EH (cell line): ENCODE results near the gene PPP1R13L.
"Not testable (repeated sequence)": the region's sequence is repeated elsewhere in the genome, so short reads cannot be mapped to it uniquely, and the experiment has no call there.

Experiments
- DNase-seq: peaks from one replicate; pipeline ENCODE4 v3.0.0-alpha.2; 2015; ENCODE audit warnings: low read depth

The PPP1R13L gene

GRCh38 chr19:45346449-45346848 lies 58.4 kb downstream of the PPP1R13L start:
- no peak for DNase-seq

DNA sequence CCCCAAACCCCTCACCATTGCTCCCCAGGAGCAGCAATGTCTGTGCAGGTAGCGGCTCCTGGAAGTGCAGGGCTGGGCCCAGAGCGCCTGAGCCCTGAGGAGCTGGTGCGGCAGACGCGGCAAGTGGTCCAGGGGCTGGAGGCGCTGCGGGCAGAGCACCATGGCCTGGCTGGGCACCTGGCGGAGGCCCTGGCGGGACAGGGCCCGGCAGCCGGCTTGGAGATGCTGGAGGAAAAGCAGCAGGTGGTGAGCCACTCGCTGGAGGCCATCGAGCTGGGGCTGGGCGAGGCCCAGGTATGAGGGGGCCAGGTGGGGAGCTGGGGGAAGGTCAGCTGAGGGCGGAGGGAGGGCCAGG lies 59.4 kb downstream of the PPP1R13L start:
- DNase-seq = no peak

DNA sequence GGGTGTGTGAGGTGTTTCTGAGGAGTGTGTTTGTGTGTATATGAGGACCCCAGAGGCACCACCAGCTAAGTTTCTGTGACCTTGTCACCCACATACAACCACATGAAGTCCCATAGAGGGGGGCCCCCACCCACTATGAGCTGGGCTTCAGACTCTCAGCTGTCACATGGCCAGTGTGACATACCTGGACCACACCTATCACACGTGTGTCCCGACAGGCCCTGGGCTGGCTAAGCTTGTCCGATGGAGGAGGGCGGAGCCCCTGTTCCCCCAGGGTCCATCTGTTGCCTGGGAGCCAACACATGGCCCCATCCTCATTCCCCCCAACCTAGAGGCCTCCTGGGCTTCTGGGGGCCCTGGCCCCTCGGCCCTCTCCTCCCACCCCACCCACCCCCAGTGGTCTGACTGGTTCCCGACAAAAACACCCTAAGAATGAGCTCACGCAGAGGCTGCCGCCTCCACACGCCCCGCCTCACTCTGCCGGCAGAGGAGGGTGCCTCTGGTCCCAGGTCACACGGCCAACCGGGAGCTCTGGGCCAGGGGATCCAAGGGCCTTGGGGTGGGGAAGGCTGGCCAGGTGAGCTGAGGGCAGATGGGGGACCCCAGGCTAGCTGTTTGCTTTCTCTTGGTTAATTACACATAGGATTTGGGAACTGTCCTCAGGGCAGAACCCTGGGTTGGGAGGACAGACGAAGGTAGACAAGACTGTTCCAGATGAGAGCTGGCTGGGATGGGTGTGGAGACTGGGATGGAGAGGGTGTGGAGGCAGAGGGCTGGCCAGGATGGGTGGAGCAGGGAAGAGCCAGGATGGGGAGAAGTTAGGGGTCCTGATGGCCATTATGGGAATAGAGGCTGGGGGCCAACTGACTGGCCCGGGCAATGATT lies 60.0 kb downstream of the PPP1R13L start:
- no peak for DNase-seq

GRCh38 chr19:45342911-45343310 lies 62.0 kb downstream of the PPP1R13L start:
- DNase-seq = no peak

- DNase-seq = no peak
Measured at GRCh38 chr19:45340899-45341453, 63.9 kb downstream of the PPP1R13L start.

GRCh38 chr19:45340232-45340898 lies 64.5 kb downstream of the PPP1R13L start, which contains the start of gene KLC3:
Gene KLC3, plus strand, starts transcription at chr19:45340750. Its CDS starts 4,792 bp downstream, at chr19:45345542.
- no peak for DNase-seq

DNA sequence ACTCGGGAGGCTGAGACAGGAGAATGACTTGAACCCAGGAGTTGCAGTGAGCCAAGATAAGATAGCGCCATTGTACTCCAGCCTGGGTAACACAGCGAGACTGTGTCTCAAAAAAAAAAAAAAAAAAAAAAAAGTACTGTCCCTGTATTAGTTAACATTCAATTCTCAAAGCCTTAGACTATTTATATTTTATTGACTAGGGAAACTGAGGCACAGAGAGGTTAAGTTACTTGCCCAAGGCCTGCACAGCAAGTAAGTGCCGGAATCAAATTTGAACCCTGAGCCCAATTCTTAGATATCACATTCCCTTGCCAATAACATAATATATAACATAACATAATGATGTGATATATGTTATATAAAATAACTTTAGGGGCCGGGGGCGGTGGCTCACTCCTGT lies 65.2 kb downstream of the PPP1R13L start:
- DNase-seq = no peak

DNA sequence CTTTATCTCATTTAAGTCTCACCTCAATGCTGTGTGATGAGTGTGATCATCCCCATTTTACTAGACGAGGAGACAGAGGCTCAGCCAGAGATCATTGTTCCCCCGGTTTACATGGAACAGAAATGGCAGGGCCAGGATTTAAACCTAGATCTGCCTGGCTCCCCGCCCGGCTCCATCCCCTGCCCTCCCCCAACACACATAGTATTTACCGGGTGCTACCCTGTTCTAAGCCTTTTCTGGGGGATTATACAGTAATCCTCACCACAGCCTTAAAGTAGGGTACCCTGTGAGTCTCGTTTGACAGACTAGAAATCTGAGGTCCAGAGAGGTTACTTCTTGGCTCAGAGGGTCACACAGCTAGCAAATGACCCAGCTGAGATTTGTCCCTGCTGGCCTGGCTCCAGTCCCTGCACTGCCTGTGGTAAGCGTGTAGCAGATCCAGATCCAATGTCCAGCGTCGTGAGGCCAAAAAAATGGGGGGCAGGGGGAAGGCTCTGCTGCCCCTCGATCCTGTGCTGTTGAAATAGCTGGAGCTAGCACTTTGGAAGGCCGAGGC lies 68.1 kb downstream of the PPP1R13L start:
- DNase-seq = no peak

GRCh38 chr19:45334881-45335280 lies 70.0 kb downstream of the PPP1R13L start:
- not testable (repeated sequence) for DNase-seq

GRCh38 chr19:45333609-45334303 lies 71.1 kb downstream of the PPP1R13L start:
- no peak for DNase-seq

GRCh38 chr19:45331411-45331810 lies 73.5 kb downstream of the PPP1R13L start:
- no peak for DNase-seq
